B cell (primary cell): ENCODE data around the gene CCDC28A. TPM values are rescaled to one million over a fixed set of nuclear protein-coding genes. Genes with fewer than 3 reads are reported as not detected.

Experiments
- ATAC-seq: fragments of 200-7000 bp; cut with Tn5 transposase; one replicate; pipeline ENCODE4 v1.10.0; 2021; ENCODE audit warnings: low read depth, mild to moderate bottlenecking, moderate number of reproducible peaks, moderate library complexity
- CTCF ChIA-PET: fragments of 350-600 bp; sonication (Branson Sonifier 250); formaldehyde crosslinking; loops from one replicate; lab custom pipeline; 2021; ENCODE audit warnings: antibody characterized with exemption, inconsistent platforms; lab: Charles Lee
- POLR2A ChIA-PET: fragments of 350-600 bp; sonication (Branson Sonifier 250); formaldehyde crosslinking; loops from one replicate; lab custom pipeline; 2021; ENCODE audit warnings: antibody characterized with exemption; lab: Charles Lee
- DNase-seq: peaks from one replicate; pipeline ENCODE4 v3.0.0; 2013
- H2AFZ ChIP-seq: 2 replicates; pipeline ENCODE4 v1.6.1; 2012; ENCODE audit warnings: mild to moderate bottlenecking, low read depth, low read length; ENCODE audit not compliant: insufficient read depth, poor library complexity, severe bottlenecking
- H3K27ac ChIP-seq, 2 donors: 1 replicate in 1 of 2; 2 replicates in 1 of 2; pipeline ENCODE4 v1.5.1; 2012 to 2013; ENCODE audit warnings: low read length in 2 of 2, mild to moderate bottlenecking in 2 of 2, moderate library complexity in 1 of 2
- H3K27me3 ChIP-seq, 4 experiments: fragments of 200-600 bp in 1 of 4; sonication (generic) in 1 of 4; replicated peaks in 1 of 4; 1 replicate in 2 of 4; 2 replicates in 2 of 4; pipeline versions ENCODE4 v1.6.1 to v1.7.0; 2013 to 2016; ENCODE audit warnings: low read length in 3 of 4, mild to moderate bottlenecking in 2 of 4, mixed read lengths in 1 of 4, moderate library complexity in 1 of 4; ENCODE audit not compliant: insufficient read depth in 4 of 4, control insufficient read depth in 3 of 4; ENCODE audit errors: control extremely low read depth in 1 of 4
- H3K36me3 ChIP-seq, 2 experiments: replicated peaks in 1 of 2; 1 replicate in 1 of 2; 2 replicates in 1 of 2; pipeline versions ENCODE4 v1.6.1 to v1.7.1; 2013; ENCODE audit warnings: low read length in 1 of 2; ENCODE audit not compliant: insufficient read depth in 2 of 2, control insufficient read depth in 1 of 2; ENCODE audit errors: control extremely low read depth in 1 of 2, extremely low read depth in 1 of 2
- H3K4me1 ChIP-seq, 2 donors: fragments of 200-600 bp in 1 of 2; sonication (generic) in 1 of 2; 1 replicate in 1 of 2; 2 replicates in 1 of 2; pipeline versions ENCODE4 v1.5.1 to v1.6.1; 2013 to 2017; ENCODE audit warnings: low read length in 2 of 2; ENCODE audit not compliant: control insufficient read depth in 2 of 2, insufficient read depth in 2 of 2
- H3K4me2 ChIP-seq: replicated peaks from 2 replicates; pipeline ENCODE3; 2012; ENCODE audit warnings: mild to moderate bottlenecking, low read depth, low read length; ENCODE audit not compliant: poor library complexity, severe bottlenecking
- H3K4me3 ChIP-seq, 5 experiments: fragments of 200-600 bp in 1 of 5; sonication (generic) in 1 of 5; 1 replicate in 3 of 5; 2 replicates in 2 of 5; pipeline versions ENCODE4 v1.5.1 to v1.7.0; 2011 to 2016; ENCODE audit warnings: low read length in 4 of 5, mild to moderate bottlenecking in 4 of 5, low read depth in 2 of 5, control low read depth in 1 of 5, moderate library complexity in 1 of 5; ENCODE audit not compliant: insufficient read depth in 1 of 5; ENCODE audit errors: control extremely low read depth in 1 of 5, extremely low read depth in 1 of 5
- H3K79me2 ChIP-seq: fragments of 200-600 bp; sonication (generic); one replicate; pipeline ENCODE4 v1.6.0; 2016; ENCODE audit warnings: low read length; ENCODE audit not compliant: control insufficient read depth, insufficient read depth
- H3K9ac ChIP-seq: fragments of 200-600 bp; sonication (generic); 2 replicates; pipeline ENCODE4 v1.6.1; 2017; ENCODE audit warnings: mild to moderate bottlenecking, low read length, moderate library complexity
- H3K9me3 ChIP-seq, 3 donors: one replicate each; pipeline versions ENCODE4 v1.6.1 to v1.7.1; 2013; ENCODE audit warnings: low read length in 2 of 3; ENCODE audit not compliant: control insufficient read depth in 2 of 3, insufficient read depth in 1 of 3; ENCODE audit errors: control extremely low read depth in 1 of 3
- H4K20me1 ChIP-seq: 2 replicates; pipeline ENCODE4 v1.6.0; 2012; ENCODE audit warnings: mild to moderate bottlenecking, low read length; ENCODE audit not compliant: insufficient read depth, control insufficient read depth, poor library complexity, severe bottlenecking
- H3K27ac Mint-ChIP-seq: one replicate; pipeline ENCODE4 v1.8.0; 2021; ENCODE audit warnings: mixed read lengths
- H3K27me3 Mint-ChIP-seq: one replicate; pipeline ENCODE4 v1.8.0; 2021; ENCODE audit warnings: mixed read lengths
- H3K4me1 Mint-ChIP-seq: one replicate; pipeline ENCODE4 v1.8.0; 2021; ENCODE audit warnings: mixed read lengths
- H3K4me3 Mint-ChIP-seq: one replicate; pipeline ENCODE4 v1.8.0; 2021; ENCODE audit warnings: mixed read lengths
- H3K9me3 Mint-ChIP-seq: one replicate; pipeline ENCODE4 v1.8.0; 2022; ENCODE audit warnings: mixed read lengths; ENCODE audit not compliant: insufficient read depth
- CTCF ChIP-seq: fragments of 200-600 bp; IDR thresholded peaks from one replicate; pipeline ENCODE4 v1.8.0; 2022; ENCODE audit warnings: antibody characterized with exemption, mild to moderate bottlenecking
- EZH2 ChIP-seq: IDR thresholded peaks from 2 replicates; pipeline ENCODE4 v1.6.1; 2012; ENCODE audit warnings: borderline replicate concordance, low read depth, mild to moderate bottlenecking, moderate library complexity, low read length; ENCODE audit not compliant: insufficient read depth, poor library complexity, severe bottlenecking
- WGBS: methylation state at CpG from one replicate; pipeline ENCODE4 v1.1.5; 2013; ENCODE audit warnings: missing lambda C conversion rate; ENCODE audit not compliant: insufficient coverage; 5-methylcytosine and 5-hydroxymethylcytosine counted together
- intact Hi-C: fragments of 100-400 bp; cut with micrococcal nuclease; formaldehyde crosslinking; loops from one replicate; pipeline ENCODE4 v1.10.0; 2022
- polyA plus RNA-seq: library from polyadenylated mRNA; depleted of rRNA; stranded (reverse); fragments of >200 nt; gene quantifications from 2 replicates; pipeline ENCODE4 v1.2.3, GENCODE V29; 2012
- total RNA-seq, 2 donors: library from RNA; stranded (reverse); fragments of 120-200 nt in 1 of 2; gene quantifications; 1 replicate in 1 of 2; 2 replicates in 1 of 2; pipeline versions ENCODE4 v1.2.3 to v1.2.4, GENCODE V29; 2013 to 2022

Gene CCDC28A
- total and polyA plus RNA-seq, 2 donors (not counting 1 experiment from before 2014, with no cell fraction given) = 14.4 to 26.9 TPM

- H2AFZ ChIP-seq = no peak overlapping the region
- TF ChIP-seq CTCF (no peak), EZH2 (no peak)
- H4K20me1 ChIP-seq = no peaks in the 10 kb centered on the region
- no peak overlapping the region for H3K27ac ChIP-seq
- H3K9me3 Mint-ChIP-seq = no peaks in the 10 kb centered on the region
- H3K9ac ChIP-seq = no peak overlapping the region
- no peaks in the 10 kb centered on the region for H3K27me3 Mint-ChIP-seq
- no peak overlapping the region for H3K4me3 Mint-ChIP-seq
- H3K27me3 ChIP-seq = no peaks in the 10 kb centered on the region
- no peaks in the 10 kb centered on the region for H3K36me3 ChIP-seq
- CTCF ChIA-PET = interaction anchor here (1.0 kb wide), 1 partner anchor 35 kb away, joined by 3 read pairs; no protein-coding TSS in a partner anchor
- H3K4me3 ChIP-seq = no peak overlapping the region
- H3K79me2 ChIP-seq = no peaks in the 10 kb centered on the region
- ATAC-seq (no peak), DNase-seq (no peak)
- peaks cover 13% of the 10 kb centered on the region for H3K4me1 Mint-ChIP-seq
- 42% methylated on average over 2 of the region's 3 CpGs for WGBS
- no peak overlapping the region for H3K27ac Mint-ChIP-seq
- H3K4me2 ChIP-seq = no peak overlapping the region
- POLR2A ChIA-PET = no interaction called here
- H3K4me1 ChIP-seq = peaks cover 0 to 6% of the 10 kb centered on the region in 2 donors
- H3K9me3 ChIP-seq = no peaks in the 10 kb centered on the region
- intact Hi-C loops = no loop called here
Observed at GRCh38 chr6:138724015-138724414, 49.6 kb upstream of the CCDC28A start.

DNA sequence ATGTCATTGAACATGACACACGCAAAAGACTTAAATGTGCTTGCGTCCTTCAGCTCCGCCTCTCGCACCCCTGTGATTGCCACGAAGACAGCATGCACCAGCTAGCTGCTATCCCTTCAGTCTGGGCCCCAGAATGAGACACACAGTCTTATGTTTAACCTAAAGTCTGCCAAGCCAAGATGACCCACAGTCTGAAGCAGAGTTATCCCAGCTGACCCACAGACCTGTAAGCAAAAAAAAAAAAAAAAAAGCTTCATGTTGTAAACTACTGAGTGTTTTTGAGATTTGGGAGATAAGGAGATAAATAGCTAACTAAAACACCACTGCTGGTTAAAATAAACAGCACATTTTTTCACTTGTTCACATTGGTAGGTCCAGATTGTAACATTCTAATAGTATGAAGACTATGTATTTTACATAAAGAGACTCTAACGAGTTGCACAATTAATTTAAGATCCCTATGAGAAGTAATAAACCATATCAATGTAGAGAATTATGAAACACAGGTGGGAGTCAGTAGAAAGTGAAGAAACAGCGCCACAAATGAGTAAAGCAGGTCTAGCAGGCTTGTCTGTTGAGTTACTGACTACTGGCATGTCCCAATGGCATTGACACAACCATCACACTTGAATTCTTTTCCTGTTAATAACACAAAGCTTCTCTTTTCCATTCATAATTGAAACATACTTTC, 47.4 kb upstream of the CCDC28A start:
- ChIA-PET CTCF (no interaction called here), POLR2A (no interaction called here)
- no peak overlapping the region for H2AFZ ChIP-seq
- WGBS = 95% methylated on average over 5 of the region's 7 CpGs
- H3K4me3 ChIP-seq = no peak overlapping the region
- H3K9ac ChIP-seq = no peak overlapping the region
- H3K9me3 ChIP-seq = no peaks in the 10 kb centered on the region
- H3K36me3 ChIP-seq = no peaks in the 10 kb centered on the region
- no peak for ATAC-seq
- H3K4me1 ChIP-seq = no peaks in the 10 kb centered on the region
- DNase-seq = no peak
- Mint-ChIP-seq H3K4me3 (no peak overlapping the region), H3K9me3 (no peaks in the 10 kb centered on the region), H3K27ac (no peak overlapping the region), H3K4me1 (peaks cover 4% of the 10 kb centered on the region), H3K27me3 (no peaks in the 10 kb centered on the region)
- H4K20me1 ChIP-seq = no peaks in the 10 kb centered on the region
- no peak overlapping the region for H3K27ac ChIP-seq
- intact Hi-C loops = no loop called here
- TF ChIP-seq EZH2 = no peak
- no peak for TF ChIP-seq CTCF
- no peak overlapping the region for H3K4me2 ChIP-seq
- H3K79me2 ChIP-seq = no peaks in the 10 kb centered on the region
- no peaks in the 10 kb centered on the region for H3K27me3 ChIP-seq
